Inflammatory macrophage (primary cell): ENCODE data around the gene NGEF.

ENCODE experiments used
- DNase-seq, 2 donors: peaks; one replicate each; pipeline ENCODE4 v3.0.0-alpha.2; 2020 to 2022

NGEF gene

GRCh38 chr2:232998666-232998985 lies 14.4 kb downstream of the NGEF start:
- no peak for DNase-seq

- no peak for DNase-seq
These were observed 15.0 kb downstream of the NGEF start for GRCh38 chr2:232997749-232998665.

GRCh38 chr2:232994446-232994845 lies 18.6 kb downstream of the NGEF start:
- no peak for DNase-seq

- DNase-seq, result no peak
These were observed 19.7 kb downstream of the NGEF start for GRCh38 chr2:232993231-232993821.

GRCh38 chr2:232986155-232986554 lies 26.9 kb downstream of the NGEF start:
- DNase-seq, result no peak

GRCh38 chr2:232984451-232985207 lies 28.4 kb downstream of the NGEF start:
- DNase-seq, result peak; percentile 19 to 63

- DNase-seq, result no peak
These were observed 29.4 kb downstream of the NGEF start for GRCh38 chr2:232983669-232984140.

GRCh38 chr2:232982926-232983668 lies 30.0 kb downstream of the NGEF start:
- no peak for DNase-seq

GRCh38 chr2:232981767-232982360 lies 31.2 kb downstream of the NGEF start:
- DNase-seq, result no peak

GRCh38 chr2:232981356-232981755 lies 31.7 kb downstream of the NGEF start:
- no peak for DNase-seq

- no peak for DNase-seq
These were observed 32.4 kb downstream of the NGEF start for GRCh38 chr2:232980683-232981082.

GRCh38 chr2:232979871-232980461 lies 33.1 kb downstream of the NGEF start:
- no peak for DNase-seq

GRCh38 chr2:232977438-232977971 lies 35.6 kb downstream of the NGEF start:
- no peak for DNase-seq

GRCh38 chr2:232976666-232977437 lies 36.2 kb downstream of the NGEF start:
- no peak for DNase-seq

- no peak for DNase-seq
These were observed 36.9 kb downstream of the NGEF start for GRCh38 chr2:232976176-232976575.

- DNase-seq, result no peak
These were observed 38.7 kb downstream of the NGEF start for GRCh38 chr2:232974396-232974795.

GRCh38 chr2:232973796-232974195 lies 39.3 kb downstream of the NGEF start:
- DNase-seq, result no peak

- no peak for DNase-seq
These were observed 39.9 kb downstream of the NGEF start for GRCh38 chr2:232973011-232973735.

- DNase-seq, result no peak
These were observed 41.3 kb downstream of the NGEF start for GRCh38 chr2:232971744-232972143.

GRCh38 chr2:232970051-232970450 lies 43.0 kb downstream of the NGEF start:
- no peak for DNase-seq
